Vagina (tissue), 2 donors: ENCODE data around the gene NCR2. TPM values are rescaled to one million over a fixed set of nuclear protein-coding genes. Genes with fewer than 3 reads are reported as not detected.

Experiments
- DNase-seq, 2 donors: peaks; one replicate each; pipeline ENCODE4 v3.0.0-alpha.2; 2017; ENCODE audit errors: extremely low spot score in 2 of 2
- H3K27ac ChIP-seq: fragments of 200-600 bp; sonication (generic); one replicate; pipeline ENCODE4 v1.5.1; 2019
- H3K27me3 ChIP-seq: fragments of 200-600 bp; sonication (generic); one replicate; pipeline ENCODE4 v1.5.1; 2019
- H3K36me3 ChIP-seq, 2 donors: fragments of 200-600 bp; sonication (generic); one replicate each; pipeline ENCODE4 v1.5.1; 2017 to 2019
- H3K4me1 ChIP-seq: fragments of 200-600 bp; sonication (generic); one replicate; pipeline ENCODE4 v1.5.1; 2019
- H3K4me3 ChIP-seq, 2 donors: fragments of 200-600 bp; sonication (generic); 1 replicate in 1 of 2; 2 replicates in 1 of 2; pipeline ENCODE4 v1.5.1; 2016 to 2019
- H3K9me3 ChIP-seq: fragments of 200-600 bp; sonication (generic); one replicate; pipeline ENCODE4 v1.5.1; 2019
- POLR2A ChIP-seq, 2 donors: fragments of 450-650 bp; IDR thresholded peaks; one replicate each; pipeline ENCODE4 v1.6.1; 2017; ENCODE audit warnings: antibody characterized with exemption in 2 of 2, mild to moderate bottlenecking in 2 of 2, moderate library complexity in 2 of 2
- POLR2AphosphoS5 ChIP-seq, 2 donors: sonication (generic); formaldehyde crosslinking; IDR thresholded peaks; one replicate each; pipeline ENCODE4 v1.9.0; 2017; ENCODE audit warnings: antibody characterized with exemption in 2 of 2, mild to moderate bottlenecking in 2 of 2, low read depth in 1 of 2; ENCODE audit not compliant: insufficient read depth in 1 of 2
- intact Hi-C: fragments of 100-400 bp; cut with DNase I; formaldehyde crosslinking; loops from one replicate; pipeline ENCODE4 v1.15.1; 2023
- total RNA-seq: library from RNA; depleted of rRNA; stranded (reverse); fragments of >200 nt; gene quantifications from one replicate; pipeline ENCODE4 v1.2.3, GENCODE V29; 2016
- TF ChIP-seq, protein P1 (sequence below), 3 experiments: fragments of 450-650 bp in 2 of 3; fragments of 200-600 bp in 1 of 3; sonication (generic) in 1 of 3; IDR thresholded peaks; one replicate each; pipeline ENCODE4 v1.5.1; 2017 to 2019; ENCODE audit warnings: antibody characterized with exemption in 3 of 3, mild to moderate bottlenecking in 2 of 3, moderate library complexity in 2 of 3

NCR2 gene
- total RNA-seq, 1 donor from 2014 or later: not detected

DNA sequence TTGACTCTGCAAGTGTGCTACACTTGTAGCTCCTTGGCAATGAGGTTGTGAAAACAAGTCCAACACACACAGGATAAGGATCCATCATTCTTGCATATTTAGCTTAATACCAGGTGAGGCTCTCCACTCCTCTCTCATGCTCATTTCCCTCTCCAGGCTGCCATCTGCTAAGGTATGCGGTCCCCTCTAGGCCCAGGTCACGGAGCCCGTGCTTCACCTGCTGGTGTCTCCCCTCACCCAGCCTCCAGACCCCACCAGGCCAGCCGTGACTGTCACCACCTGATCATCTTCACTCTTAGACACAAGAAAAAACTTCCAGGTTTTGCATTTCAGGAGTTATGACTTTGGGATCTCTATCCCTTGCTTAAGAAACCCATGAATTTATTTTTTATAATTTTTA is 14.2 kb upstream of the NCR2 start:
- H3K36me3 ChIP-seq: no peaks in the 10 kb centered on the region
- TF ChIP-seq, protein P1, sequence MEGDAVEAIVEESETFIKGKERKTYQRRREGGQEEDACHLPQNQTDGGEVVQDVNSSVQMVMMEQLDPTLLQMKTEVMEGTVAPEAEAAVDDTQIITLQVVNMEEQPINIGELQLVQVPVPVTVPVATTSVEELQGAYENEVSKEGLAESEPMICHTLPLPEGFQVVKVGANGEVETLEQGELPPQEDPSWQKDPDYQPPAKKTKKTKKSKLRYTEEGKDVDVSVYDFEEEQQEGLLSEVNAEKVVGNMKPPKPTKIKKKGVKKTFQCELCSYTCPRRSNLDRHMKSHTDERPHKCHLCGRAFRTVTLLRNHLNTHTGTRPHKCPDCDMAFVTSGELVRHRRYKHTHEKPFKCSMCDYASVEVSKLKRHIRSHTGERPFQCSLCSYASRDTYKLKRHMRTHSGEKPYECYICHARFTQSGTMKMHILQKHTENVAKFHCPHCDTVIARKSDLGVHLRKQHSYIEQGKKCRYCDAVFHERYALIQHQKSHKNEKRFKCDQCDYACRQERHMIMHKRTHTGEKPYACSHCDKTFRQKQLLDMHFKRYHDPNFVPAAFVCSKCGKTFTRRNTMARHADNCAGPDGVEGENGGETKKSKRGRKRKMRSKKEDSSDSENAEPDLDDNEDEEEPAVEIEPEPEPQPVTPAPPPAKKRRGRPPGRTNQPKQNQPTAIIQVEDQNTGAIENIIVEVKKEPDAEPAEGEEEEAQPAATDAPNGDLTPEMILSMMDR (IDR thresholded peaks at IDR 0.05): no peak
- TF ChIP-seq POLR2A (IDR thresholded peaks at IDR 0.05) (no peak), POLR2AphosphoS5 (IDR thresholded peaks at IDR 0.05; ENCODE audit: insufficient read depth in 1 of 2, low read depth in 1 of 2) (no peak)
- no peak for DNase-seq
- H3K9me3 ChIP-seq: no peaks in the 10 kb centered on the region
- intact Hi-C loops: no loop called here
- H3K4me3 ChIP-seq: no peak overlapping the region
- H3K27ac ChIP-seq: no peak overlapping the region
- H3K27me3 ChIP-seq: peaks cover 4% of the 10 kb centered on the region
- peaks cover 7% of the 10 kb centered on the region for H3K4me1 ChIP-seq

DNA sequence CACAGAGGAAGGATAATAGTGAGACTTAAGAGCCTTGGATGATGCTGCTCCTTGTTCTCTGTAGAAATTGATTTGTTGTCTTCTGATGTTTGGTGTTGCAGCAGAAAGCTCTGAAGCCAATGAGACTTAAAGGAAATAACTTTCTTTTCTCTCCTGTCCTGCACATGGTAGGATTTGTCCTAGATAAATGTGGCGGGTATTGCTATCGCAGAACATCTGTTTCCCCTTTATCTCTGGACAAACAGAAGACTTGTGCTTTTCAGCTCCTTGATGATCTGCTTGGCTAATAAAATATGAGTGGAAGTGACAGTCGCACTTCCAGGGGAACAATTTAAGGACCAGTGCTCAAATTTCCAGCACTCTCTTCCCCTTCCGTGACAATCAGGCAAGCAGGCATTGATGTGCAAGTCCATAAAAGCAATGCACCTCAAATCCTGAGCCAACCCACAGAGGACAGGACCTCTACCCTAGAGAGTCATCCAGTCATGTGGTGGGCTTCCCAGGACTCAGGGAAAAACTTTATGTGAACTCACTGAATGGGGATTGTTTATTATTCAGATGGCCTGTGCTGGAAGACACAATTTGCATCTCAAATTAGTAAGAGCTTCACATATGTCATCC is 9.9 kb upstream of the NCR2 start:
- no peaks in the 10 kb centered on the region for H3K27me3 ChIP-seq

DNA sequence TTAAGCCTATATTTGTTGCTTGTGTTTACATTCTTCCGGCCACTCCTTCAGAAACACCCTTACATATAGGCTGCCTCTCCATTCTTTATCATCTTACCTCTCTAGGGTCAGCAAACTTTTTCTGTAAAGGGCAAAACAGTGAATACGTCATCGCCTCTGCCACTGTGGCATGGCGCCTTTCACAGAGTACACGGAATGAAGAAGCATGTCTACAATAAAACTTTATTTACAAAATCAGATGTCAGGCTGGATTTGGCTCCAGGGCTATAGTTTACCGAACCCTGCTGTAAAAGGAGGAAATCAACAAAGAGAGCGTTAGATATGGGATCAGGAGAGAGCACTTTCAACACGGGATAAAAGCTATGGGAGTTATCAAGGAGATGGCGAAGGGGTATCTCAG is 9.3 kb upstream of the NCR2 start:
- Histone ChIP-seq H3K27ac (no peak overlapping the region), H3K4me3 (no peak overlapping the region), H3K9me3 (no peaks in the 10 kb centered on the region), H3K4me1 (no peaks in the 10 kb centered on the region), H3K36me3 (no peaks in the 10 kb centered on the region), H3K27me3 (no peaks in the 10 kb centered on the region)
- no peak for DNase-seq
- intact Hi-C loops: no loop called here
- no peak for TF ChIP-seq POLR2AphosphoS5 (IDR thresholded peaks at IDR 0.05; ENCODE audit: insufficient read depth in 1 of 2, low read depth in 1 of 2)
- TF ChIP-seq POLR2A (IDR thresholded peaks at IDR 0.05): no peak
- TF ChIP-seq, protein P1 (IDR thresholded peaks at IDR 0.05): no peak

More for the DNA sequence above, 9.9 kb upstream of the NCR2 start:
- TF ChIP-seq, protein P1 (IDR thresholded peaks at IDR 0.05): no peak
- TF ChIP-seq POLR2A (IDR thresholded peaks at IDR 0.05) (no peak), POLR2AphosphoS5 (IDR thresholded peaks at IDR 0.05; ENCODE audit: insufficient read depth in 1 of 2, low read depth in 1 of 2) (no peak)
- H3K27ac ChIP-seq: no peak overlapping the region
- no peaks in the 10 kb centered on the region for H3K4me1 ChIP-seq
- no peaks in the 10 kb centered on the region for H3K36me3 ChIP-seq
- no peak for DNase-seq
- no peak overlapping the region for H3K4me3 ChIP-seq
- H3K9me3 ChIP-seq: no peaks in the 10 kb centered on the region
- intact Hi-C loops: no loop called here

DNA sequence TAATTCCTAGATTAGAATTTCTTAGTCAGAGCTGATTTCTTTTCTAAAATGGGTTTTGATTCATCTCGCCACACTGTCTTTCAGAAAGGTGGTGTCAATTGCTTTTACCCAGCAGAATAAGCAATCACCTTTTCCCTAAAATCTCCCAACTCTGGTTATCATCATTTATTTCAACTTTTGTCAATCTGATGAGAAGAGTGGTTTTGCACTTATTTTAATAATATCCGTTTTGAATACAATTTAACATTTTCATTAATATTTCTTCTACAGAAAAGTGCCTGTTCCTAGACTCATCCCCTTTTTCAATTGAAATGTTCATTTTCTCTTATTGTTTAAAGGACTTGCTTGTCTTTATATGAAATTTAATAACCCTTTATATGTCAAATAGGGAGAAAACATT is 8.2 kb upstream of the NCR2 start:
- Histone ChIP-seq H3K36me3 (no peaks in the 10 kb centered on the region), H3K27me3 (no peaks in the 10 kb centered on the region)
- no peak for TF ChIP-seq POLR2A (IDR thresholded peaks at IDR 0.05)
- TF ChIP-seq, protein P1 (IDR thresholded peaks at IDR 0.05): no peak
- no peak for TF ChIP-seq POLR2AphosphoS5 (IDR thresholded peaks at IDR 0.05; ENCODE audit: insufficient read depth in 1 of 2, low read depth in 1 of 2)

DNA sequence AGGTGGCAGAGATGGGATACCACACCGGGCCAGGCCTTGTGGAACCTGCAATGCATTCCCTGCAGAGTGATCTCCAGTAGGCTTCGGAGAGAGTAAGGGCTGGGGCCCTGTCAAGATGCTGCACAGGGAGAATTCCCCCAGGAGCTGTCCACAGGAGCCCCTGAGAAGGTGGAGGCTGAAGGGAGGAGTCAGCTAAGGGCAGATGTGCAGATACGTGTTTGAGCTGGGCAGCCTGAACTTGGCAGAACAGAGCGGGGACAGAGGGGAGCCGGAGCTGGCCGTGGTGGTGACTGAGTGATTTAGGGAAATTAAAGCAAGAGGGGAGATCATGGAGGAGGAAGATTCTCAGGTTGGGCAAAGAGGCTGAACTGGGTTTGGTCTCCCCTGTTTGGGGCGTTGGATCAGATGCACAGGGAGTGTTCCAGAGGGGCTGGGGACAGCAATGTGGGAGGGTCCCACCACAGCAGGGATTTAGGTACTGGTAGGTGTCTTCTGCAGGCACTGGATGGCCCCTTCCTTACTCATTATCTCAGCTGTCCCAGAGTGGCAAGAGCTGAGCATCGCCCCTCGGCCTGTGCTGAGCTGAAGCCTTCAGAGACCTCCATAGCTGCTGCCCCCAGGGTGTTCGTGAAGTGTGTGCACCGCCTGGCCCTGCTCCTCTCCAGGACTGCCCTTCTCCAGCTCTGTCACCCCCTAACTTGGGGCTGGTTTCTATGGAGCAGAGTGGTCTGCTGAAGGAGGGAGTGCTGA is 3.8 kb upstream of the NCR2 start:
- no peak overlapping the region for H3K4me3 ChIP-seq
- intact Hi-C loops: no loop called here
- H3K36me3 ChIP-seq: no peaks in the 10 kb centered on the region
- TF ChIP-seq, protein P1 (IDR thresholded peaks at IDR 0.05): no peak
- TF ChIP-seq POLR2AphosphoS5 (IDR thresholded peaks at IDR 0.05; ENCODE audit: insufficient read depth in 1 of 2, low read depth in 1 of 2) (no peak), POLR2A (IDR thresholded peaks at IDR 0.05) (no peak)
- DNase-seq: peak in 1 of 2 donors; percentile 56
- no peaks in the 10 kb centered on the region for H3K9me3 ChIP-seq
- H3K27ac ChIP-seq: no peak overlapping the region
- H3K4me1 ChIP-seq: no peaks in the 10 kb centered on the region
- H3K27me3 ChIP-seq: no peaks in the 10 kb centered on the region

More for the DNA sequence above, 8.2 kb upstream of the NCR2 start:
- intact Hi-C loops: no loop called here
- Histone ChIP-seq H3K4me1 (no peaks in the 10 kb centered on the region), H3K27ac (no peak overlapping the region), H3K4me3 (no peak overlapping the region), H3K9me3 (no peaks in the 10 kb centered on the region)
- no peak for DNase-seq
